Mucosa of rectum (tissue), 2 donors: ENCODE measurements around the gene RBM42.
"Not testable (repeated sequence)": the region's sequence is repeated elsewhere in the genome, so short reads cannot be mapped to it uniquely, and the experiment has no call there.

Experiments
- H3K27ac ChIP-seq, 2 donors: one replicate each; pipeline ENCODE4 v1.7.0; 2013; ENCODE audit warnings: inconsistent platforms in 2 of 2, low read depth in 2 of 2, low read length in 2 of 2
- H3K27me3 ChIP-seq, 2 donors: one replicate each; pipeline ENCODE4 v1.7.0; 2013; ENCODE audit warnings: low read length in 2 of 2; ENCODE audit not compliant: control insufficient read depth in 2 of 2, insufficient read depth in 2 of 2
- H3K36me3 ChIP-seq, 2 donors: one replicate each; pipeline ENCODE4 v1.7.0; 2013; ENCODE audit warnings: low read length in 2 of 2; ENCODE audit not compliant: control insufficient read depth in 2 of 2, insufficient read depth in 2 of 2
- H3K4me1 ChIP-seq, 2 donors: one replicate each; pipeline ENCODE4 v1.7.0; 2013; ENCODE audit warnings: low read length in 2 of 2, mild to moderate bottlenecking in 1 of 2; ENCODE audit not compliant: control insufficient read depth in 2 of 2, insufficient read depth in 2 of 2
- H3K4me3 ChIP-seq, 2 donors: one replicate each; pipeline ENCODE4 v1.7.0; 2013; ENCODE audit warnings: low read length in 2 of 2
- H3K9ac ChIP-seq, 2 donors: one replicate each; pipeline ENCODE4 v1.7.0; 2013; ENCODE audit warnings: low read length in 2 of 2, low read depth in 1 of 2, mild to moderate bottlenecking in 1 of 2
- H3K9me3 ChIP-seq, 2 donors: one replicate each; pipeline ENCODE4 v1.7.0; 2013; ENCODE audit warnings: low read length in 2 of 2; ENCODE audit not compliant: control insufficient read depth in 2 of 2
- donor health status: healthy.
- donor health status: Normal muscosa, but diverticular disease.

The RBM42 gene

DNA sequence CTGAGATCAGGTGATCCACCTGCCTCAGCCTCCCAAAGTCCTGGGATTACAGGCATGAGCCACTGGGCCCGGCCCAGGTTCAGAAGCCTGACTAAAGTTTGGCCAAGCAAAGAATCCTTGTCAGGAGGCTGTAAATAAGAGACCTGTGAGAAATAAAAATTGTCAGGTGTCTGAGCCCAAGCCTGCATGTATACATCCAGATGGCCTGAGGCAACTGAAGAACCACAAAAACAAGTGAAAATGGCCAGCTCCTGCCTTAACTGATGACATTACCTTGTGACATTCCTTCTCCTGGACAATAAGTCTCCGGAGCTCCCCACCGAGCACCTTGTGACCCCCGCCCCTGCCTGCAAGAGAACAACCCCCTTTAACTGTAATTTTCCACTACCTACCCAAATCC, 24.4 kb upstream of the RBM42 start:
- H3K4me3 ChIP-seq, H3K27ac ChIP-seq: not testable (repeated sequence)

DNA sequence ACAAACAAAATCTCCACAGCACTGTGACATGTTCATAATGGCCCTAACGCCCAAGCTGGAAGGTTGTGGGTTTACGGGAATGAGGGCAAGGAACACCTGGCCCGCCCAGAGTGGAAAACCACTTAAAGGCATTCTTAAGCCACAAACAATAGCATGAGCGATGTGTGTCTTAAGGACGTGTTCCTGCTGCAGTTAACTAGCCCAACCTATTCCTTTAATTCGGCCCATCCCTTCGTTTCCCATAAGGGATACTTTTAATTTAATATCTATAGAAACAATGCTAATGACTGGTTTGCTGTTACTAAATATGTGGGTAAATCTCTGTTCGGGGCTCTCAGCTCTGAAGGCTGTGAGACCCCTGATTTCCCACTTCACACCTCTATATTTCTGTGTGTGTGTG, 21.7 kb upstream of the RBM42 start:
- not testable (repeated sequence) for H3K27me3 ChIP-seq, H3K9me3 ChIP-seq, H3K27ac ChIP-seq, H3K36me3 ChIP-seq, H3K9ac ChIP-seq, H3K4me1 ChIP-seq, H3K4me3 ChIP-seq

More for the DNA sequence above, 24.4 kb upstream of the RBM42 start:
- not testable (repeated sequence) for H3K36me3 ChIP-seq, H3K4me1 ChIP-seq, H3K9ac ChIP-seq, H3K27me3 ChIP-seq, H3K9me3 ChIP-seq

DNA sequence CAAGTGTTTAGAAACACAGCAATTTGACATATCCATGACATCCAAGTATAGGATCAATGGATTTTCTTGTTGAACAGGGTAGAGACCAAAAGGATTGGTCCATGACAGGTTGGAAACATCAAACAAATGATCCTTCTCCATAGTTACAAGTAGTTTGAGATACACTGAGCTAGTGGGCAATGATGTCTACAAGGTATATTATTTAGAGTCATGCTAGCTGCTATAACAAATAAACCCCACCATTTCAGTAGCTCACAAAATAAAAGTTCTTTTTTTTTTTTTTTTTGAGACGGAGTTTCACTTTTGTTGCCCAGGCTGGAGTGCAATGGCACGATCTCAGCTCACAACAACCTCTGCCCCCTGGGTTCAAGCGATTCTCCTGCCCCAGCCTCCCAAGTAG, 21.2 kb upstream of the RBM42 start:
- H3K4me3 ChIP-seq = no peak overlapping the region
- no peak overlapping the region for H3K27ac ChIP-seq
- H3K9me3 ChIP-seq = peaks cover 0 to 3% of the 10 kb centered on the region in 2 donors
- H3K9ac ChIP-seq = no peak overlapping the region
- H3K36me3 ChIP-seq = no peaks in the 10 kb centered on the region
- peaks cover 0 to 7% of the 10 kb centered on the region in 2 donors for H3K4me1 ChIP-seq
- no peaks in the 10 kb centered on the region for H3K27me3 ChIP-seq

DNA sequence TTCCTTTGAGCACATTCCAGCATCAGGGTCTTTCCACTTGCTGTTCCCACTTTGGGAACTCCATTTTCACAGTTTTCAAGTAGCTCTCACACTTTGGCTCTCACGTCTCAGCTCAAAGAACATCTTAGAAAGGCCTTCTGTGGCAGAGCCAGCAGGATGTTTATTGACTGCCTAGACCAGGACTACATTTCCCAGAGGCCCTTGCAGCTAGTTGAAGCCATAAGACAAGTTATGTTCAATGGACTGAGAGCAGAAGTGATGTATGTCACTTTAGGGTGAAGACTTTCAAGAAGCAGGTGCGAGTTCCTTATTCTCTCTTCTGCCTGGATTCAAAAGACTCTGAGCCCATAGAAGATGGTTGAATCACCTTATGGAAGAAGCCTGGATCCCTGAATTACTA, 20.6 kb upstream of the RBM42 start:
- Histone ChIP-seq H3K4me1 (peaks cover 5 to 12% of the 10 kb centered on the region in 2 donors), H3K36me3 (no peaks in the 10 kb centered on the region), H3K27me3 (no peaks in the 10 kb centered on the region), H3K9ac (no peak overlapping the region), H3K9me3 (peaks cover 0 to 3% of the 10 kb centered on the region in 2 donors), H3K4me3 (no peak overlapping the region), H3K27ac (no peak overlapping the region)

DNA sequence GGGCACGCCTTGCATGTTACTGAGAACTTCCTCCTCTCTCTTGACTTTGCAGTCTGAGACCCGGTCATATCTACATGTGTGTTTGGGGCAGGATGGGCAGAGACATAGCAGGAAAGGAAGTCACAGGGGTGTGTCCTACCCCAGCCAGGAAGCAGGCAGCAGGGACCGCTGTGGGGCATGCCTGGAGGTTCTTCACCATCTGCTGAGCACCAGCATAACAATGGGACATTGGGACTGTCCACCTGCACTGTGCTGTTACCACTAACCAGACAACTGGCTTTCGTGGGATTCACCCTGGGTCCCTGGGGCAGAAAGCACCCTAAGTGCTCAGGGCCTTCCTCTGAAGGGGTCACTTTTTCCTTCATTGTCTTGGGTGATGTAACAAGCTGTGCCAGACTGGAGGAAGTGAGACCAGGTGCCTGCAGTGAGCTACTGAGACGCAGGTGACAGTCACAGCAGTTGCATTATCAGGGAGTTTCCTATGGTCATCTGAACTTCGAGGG, 18.9 kb upstream of the RBM42 start:
- peaks cover 0 to 3% of the 10 kb centered on the region in 2 donors for H3K9me3 ChIP-seq
- H3K36me3 ChIP-seq = no peaks in the 10 kb centered on the region
- H3K27ac ChIP-seq = peak overlapping the region in 1 of 2 donors; percentile 16
- H3K9ac ChIP-seq = no peak overlapping the region
- H3K4me3 ChIP-seq = no peak overlapping the region
- H3K4me1 ChIP-seq = peaks cover 5 to 12% of the 10 kb centered on the region in 2 donors
- no peaks in the 10 kb centered on the region for H3K27me3 ChIP-seq

DNA sequence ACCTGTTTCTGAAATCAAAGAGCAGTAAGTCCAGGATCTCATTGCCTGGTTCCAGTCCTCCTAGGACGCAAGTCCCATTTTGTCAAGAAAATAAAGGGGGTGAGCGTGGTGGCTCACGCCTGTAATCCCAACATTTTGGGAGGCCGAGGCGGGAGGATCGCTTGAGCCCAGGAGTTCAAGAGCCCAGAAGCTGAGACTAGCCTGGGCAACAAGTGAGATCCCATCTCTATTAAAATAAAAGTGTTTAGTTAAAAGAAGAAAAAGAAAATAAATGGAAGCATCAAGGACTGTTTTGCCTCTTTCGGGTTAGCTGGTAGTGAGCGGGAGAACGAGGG, 16.6 kb upstream of the RBM42 start:
- H3K9ac ChIP-seq = peak overlapping the region in 1 of 2 donors; percentile 31
- H3K4me3 ChIP-seq = peak overlapping the region; percentile 80 to 82
- H3K27ac ChIP-seq = no peak overlapping the region
- no peaks in the 10 kb centered on the region for H3K27me3 ChIP-seq
- H3K4me1 ChIP-seq = peaks cover 5 to 12% of the 10 kb centered on the region in 2 donors
- H3K9me3 ChIP-seq = peaks cover 0 to 3% of the 10 kb centered on the region in 2 donors
- H3K36me3 ChIP-seq = peaks cover 2 to 4% of the 10 kb centered on the region in 2 donors

DNA sequence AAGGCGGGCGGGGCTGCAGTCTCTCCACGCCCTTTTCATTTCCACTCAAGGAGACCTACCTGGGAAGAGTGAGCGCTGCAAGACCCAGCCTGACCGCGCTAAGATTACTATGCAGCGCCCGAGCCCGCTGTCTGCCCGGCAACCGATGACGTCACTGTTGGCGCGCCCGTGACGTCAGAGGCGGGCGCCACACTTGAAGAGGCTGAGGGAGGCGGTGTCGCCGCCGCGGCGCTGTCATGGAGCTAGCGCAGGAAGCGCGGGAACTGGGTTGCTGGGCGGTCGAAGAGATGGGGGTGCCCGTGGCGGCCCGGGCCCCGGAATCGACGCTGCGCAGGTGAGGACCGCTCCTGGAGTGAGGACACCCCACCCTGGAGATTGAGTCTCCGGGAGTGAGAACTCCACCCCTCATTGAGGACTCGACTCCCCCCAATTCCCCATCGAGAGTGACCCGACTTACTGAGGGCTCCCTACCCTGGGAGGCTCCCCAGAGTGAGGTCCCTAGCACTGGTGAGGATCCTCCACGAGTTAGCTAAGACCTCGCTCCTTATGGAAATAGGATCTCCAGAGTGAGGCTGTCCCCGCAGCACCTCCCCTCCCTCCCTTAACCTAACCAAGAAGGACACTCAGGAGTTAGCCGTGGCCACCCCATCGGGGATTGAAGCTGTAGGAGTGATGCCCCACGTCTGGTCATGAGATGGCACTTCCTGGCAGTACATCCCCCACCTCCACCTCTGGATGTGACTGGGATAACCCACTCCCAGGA, 16.1 kb upstream of the RBM42 start, which contains the start of gene HAUS5:
Gene HAUS5 (plus strand): TSS at position 177 of the 763 bp plus-strand sequence. CDS start 60 bp downstream, at position 237.
- Histone ChIP-seq H3K4me3 (peak within 1 kb of the TSS; percentile 80 to 82), H3K9me3 (no peaks in the 10 kb centered on the region), H3K27ac (peak within 1 kb of the TSS in 1 of 2 donors; percentile 43), H3K9ac (peak within 1 kb of the TSS; percentile 79 to 82), H3K36me3 (peaks cover 2 to 4% of the 10 kb centered on the region in 2 donors), H3K4me1 (peaks cover 5 to 12% of the 10 kb centered on the region in 2 donors), H3K27me3 (no peaks in the 10 kb centered on the region)

DNA sequence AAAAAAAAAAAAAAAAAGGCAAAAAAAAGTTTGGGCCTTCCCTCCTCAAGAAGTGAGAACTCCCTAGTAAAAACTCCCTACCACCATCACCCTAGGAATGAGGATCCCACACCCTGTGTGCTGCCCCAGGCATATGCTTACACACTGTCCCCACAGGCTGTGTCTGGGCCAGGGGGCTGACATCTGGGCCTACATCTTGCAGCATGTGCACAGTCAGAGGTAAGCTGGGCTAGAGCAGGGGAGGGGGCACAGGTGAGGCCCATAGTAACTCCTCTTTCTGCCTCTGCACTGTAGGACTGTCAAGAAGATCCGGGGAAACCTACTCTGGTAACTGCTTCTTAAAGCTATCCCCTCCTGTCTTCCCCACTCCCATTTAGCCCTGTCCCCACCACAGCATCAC, 15.3 kb upstream of the RBM42 start:
- no peaks in the 10 kb centered on the region for H3K27me3 ChIP-seq
- H3K4me1 ChIP-seq = peaks cover 5 to 12% of the 10 kb centered on the region in 2 donors
- no peak overlapping the region for H3K4me3 ChIP-seq
- no peak overlapping the region for H3K9ac ChIP-seq
- H3K27ac ChIP-seq = no peak overlapping the region
- peaks cover 2 to 4% of the 10 kb centered on the region in 2 donors for H3K36me3 ChIP-seq
- H3K9me3 ChIP-seq = no peaks in the 10 kb centered on the region

DNA sequence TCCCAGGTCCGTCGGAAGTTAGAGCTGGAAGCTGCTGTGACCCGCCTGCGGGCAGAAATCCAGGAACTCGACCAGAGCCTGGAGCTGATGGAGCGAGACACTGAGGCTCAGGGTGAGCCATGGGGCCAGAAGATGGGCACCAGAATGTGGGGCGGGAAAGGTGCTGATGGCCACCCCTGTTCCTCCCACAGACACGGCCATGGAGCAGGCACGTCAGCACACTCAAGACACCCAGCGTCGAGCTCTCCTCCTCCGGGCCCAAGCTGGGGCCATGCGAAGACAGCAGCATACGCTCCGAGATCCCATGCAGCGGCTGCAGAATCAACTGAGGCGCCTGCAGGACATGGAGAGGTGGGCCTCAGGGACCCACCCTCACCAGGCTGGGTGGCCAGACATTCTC, 13.8 kb upstream of the RBM42 start:
- no peak overlapping the region for H3K4me3 ChIP-seq

DNA sequence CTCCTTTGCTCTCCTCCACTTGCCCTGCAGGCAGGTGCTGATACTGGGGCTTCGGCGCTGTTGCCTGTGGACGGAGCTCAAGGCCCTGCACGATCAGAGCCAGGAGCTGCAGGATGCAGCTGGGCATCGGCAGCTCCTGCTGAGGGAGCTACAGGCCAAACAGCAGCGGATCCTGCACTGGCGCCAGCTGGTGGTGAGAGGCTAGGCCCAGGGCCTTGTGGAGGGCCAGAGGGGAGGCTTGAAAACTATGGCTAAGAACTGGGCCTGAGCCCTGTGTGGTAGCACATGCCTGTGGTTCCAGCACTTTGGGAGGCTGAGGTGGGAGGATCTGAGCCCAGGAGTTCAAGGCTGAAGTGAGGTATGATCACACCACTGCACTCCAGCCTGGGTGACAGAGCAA, 10.0 kb upstream of the RBM42 start:
- Histone ChIP-seq H3K4me3 (no peak overlapping the region), H3K36me3 (peaks cover 2 to 4% of the 10 kb centered on the region in 2 donors)

More for the DNA sequence above, 13.8 kb upstream of the RBM42 start:
- peaks cover 5 to 12% of the 10 kb centered on the region in 2 donors for H3K4me1 ChIP-seq
- H3K36me3 ChIP-seq = peaks cover 2 to 4% of the 10 kb centered on the region in 2 donors
- H3K9me3 ChIP-seq = no peaks in the 10 kb centered on the region
- H3K9ac ChIP-seq = no peak overlapping the region
- H3K27me3 ChIP-seq = no peaks in the 10 kb centered on the region
- no peak overlapping the region for H3K27ac ChIP-seq

More for the DNA sequence above, 10.0 kb upstream of the RBM42 start:
- Histone ChIP-seq H3K27me3 (no peaks in the 10 kb centered on the region), H3K9ac (no peak overlapping the region), H3K9me3 (no peaks in the 10 kb centered on the region), H3K4me1 (no peaks in the 10 kb centered on the region), H3K27ac (no peak overlapping the region)
